ENCODE data around the gene SLC10A7. TPM values are rescaled to one million over a fixed set of nuclear protein-coding genes. Genes with fewer than 3 reads are reported as not detected.

The SLC10A7 gene
- total RNA-seq, 2 experiments from 2014 or later = 15.9 to 23.3 TPM

- Mint-ChIP-seq H3K9me3 (peaks cover 17% of the 10 kb centered on the region), H3K36me3 (ENCODE audit: low read depth) (peaks cover 19% of the 10 kb centered on the region), H3K4me3 (no peak overlapping the region), H3K27ac (no peak overlapping the region), H3K27me3 (no peaks in the 10 kb centered on the region), H3K4me1 (peaks cover 22% of the 10 kb centered on the region)
- ChIA-PET POLR2A (no interaction called here), CTCF (no interaction called here)
- DNase-seq = no peak
Measured at GRCh38 chr4:146450524-146450923, 71.2 kb downstream of the SLC10A7 start.

- ChIA-PET POLR2A (no interaction called here), CTCF (no interaction called here)
- H3K9me3 Mint-ChIP-seq = peaks cover 14% of the 10 kb centered on the region
- no peak for DNase-seq
- H3K4me1 Mint-ChIP-seq = peaks cover 21% of the 10 kb centered on the region
- no peak overlapping the region for H3K4me3 Mint-ChIP-seq
- no peaks in the 10 kb centered on the region for H3K27me3 Mint-ChIP-seq
- peaks cover 19% of the 10 kb centered on the region for H3K36me3 Mint-ChIP-seq (ENCODE audit: low read depth)
- no peak overlapping the region for H3K27ac Mint-ChIP-seq
Measured at GRCh38 chr4:146446555-146446954, 75.2 kb downstream of the SLC10A7 start.

GRCh38 chr4:146445198-146446150 is 76.3 kb downstream of the SLC10A7 start:
- H3K27me3 Mint-ChIP-seq = no peaks in the 10 kb centered on the region
- no peak overlapping the region for H3K4me3 Mint-ChIP-seq
- no peak overlapping the region for H3K27ac Mint-ChIP-seq
- H3K9me3 Mint-ChIP-seq = peaks cover 9% of the 10 kb centered on the region
- peaks cover 11% of the 10 kb centered on the region for H3K4me1 Mint-ChIP-seq
- ChIA-PET CTCF (interaction anchor here (1.0 kb wide), 1 partner anchor 10 kb away, joined by 3 read pairs; no protein-coding TSS in a partner anchor), POLR2A (no interaction called here)
- no peak for DNase-seq
- peaks cover 14% of the 10 kb centered on the region for H3K36me3 Mint-ChIP-seq (ENCODE audit: low read depth)

- ChIA-PET CTCF (interaction anchor here (0.6 to 1.1 kb wide), 2 partner anchors 12 to 24 kb away, joined by 3 read pairs; no protein-coding TSS in a partner anchor), POLR2A (no interaction called here)
- DNase-seq = no peak
Measured at GRCh38 chr4:146443525-146443924, 78.2 kb downstream of the SLC10A7 start.

GRCh38 chr4:146442801-146443200 is 78.9 kb downstream of the SLC10A7 start:
- Mint-ChIP-seq H3K36me3 (ENCODE audit: low read depth) (peaks cover 11% of the 10 kb centered on the region), H3K9me3 (peaks cover 5% of the 10 kb centered on the region), H3K4me3 (no peak overlapping the region), H3K27ac (no peak overlapping the region), H3K4me1 (no peaks in the 10 kb centered on the region), H3K27me3 (no peaks in the 10 kb centered on the region)
- ChIA-PET CTCF (interaction anchor here (0.6 to 1.1 kb wide), 2 partner anchors 12 to 23 kb away, joined by 3 read pairs; no protein-coding TSS in a partner anchor), POLR2A (no interaction called here)
- no peak for DNase-seq

More at GRCh38 chr4:146443525-146443924, 78.2 kb downstream of the SLC10A7 start:
- Mint-ChIP-seq H3K4me1 (no peaks in the 10 kb centered on the region), H3K27me3 (no peaks in the 10 kb centered on the region), H3K27ac (no peak overlapping the region), H3K9me3 (peaks cover 5% of the 10 kb centered on the region), H3K36me3 (ENCODE audit: low read depth) (peaks cover 11% of the 10 kb centered on the region), H3K4me3 (no peak overlapping the region)

- no peaks in the 10 kb centered on the region for H3K27me3 Mint-ChIP-seq
- H3K27ac Mint-ChIP-seq = no peak overlapping the region
- H3K9me3 Mint-ChIP-seq = no peaks in the 10 kb centered on the region
- no peak overlapping the region for H3K4me3 Mint-ChIP-seq
- DNase-seq = no peak
- POLR2A ChIA-PET = no interaction called here
- no peaks in the 10 kb centered on the region for H3K4me1 Mint-ChIP-seq
- H3K36me3 Mint-ChIP-seq (ENCODE audit: low read depth) = peaks cover 2% of the 10 kb centered on the region
- CTCF ChIA-PET = interaction anchor here (0.8 kb wide), 1 partner anchor 11 kb away, joined by 5 read pairs; no protein-coding TSS in a partner anchor
Measured at GRCh38 chr4:146439999-146440398, 81.7 kb downstream of the SLC10A7 start.

GRCh38 chr4:146439437-146439836 is 82.3 kb downstream of the SLC10A7 start:
- H3K4me1 Mint-ChIP-seq = no peaks in the 10 kb centered on the region
- no peaks in the 10 kb centered on the region for H3K36me3 Mint-ChIP-seq (ENCODE audit: low read depth)
- no peaks in the 10 kb centered on the region for H3K9me3 Mint-ChIP-seq
- POLR2A ChIA-PET = no interaction called here
- no peak overlapping the region for H3K27ac Mint-ChIP-seq
- no peak overlapping the region for H3K4me3 Mint-ChIP-seq
- no peak for DNase-seq
- H3K27me3 Mint-ChIP-seq = no peaks in the 10 kb centered on the region
- CTCF ChIA-PET = no interaction called here

GRCh38 chr4:146437778-146438177 is 84.0 kb downstream of the SLC10A7 start:
- Mint-ChIP-seq H3K9me3 (no peaks in the 10 kb centered on the region), H3K36me3 (ENCODE audit: low read depth) (no peaks in the 10 kb centered on the region), H3K4me3 (no peak overlapping the region), H3K27ac (no peak overlapping the region), H3K27me3 (no peaks in the 10 kb centered on the region), H3K4me1 (no peaks in the 10 kb centered on the region)
- no peak for DNase-seq
- ChIA-PET CTCF (no interaction called here), POLR2A (no interaction called here)

GRCh38 chr4:146436423-146437162 is 85.1 kb downstream of the SLC10A7 start:
- Mint-ChIP-seq H3K27me3 (no peaks in the 10 kb centered on the region), H3K4me3 (no peak overlapping the region), H3K4me1 (no peaks in the 10 kb centered on the region), H3K9me3 (no peaks in the 10 kb centered on the region), H3K36me3 (ENCODE audit: low read depth) (no peaks in the 10 kb centered on the region), H3K27ac (no peak overlapping the region)
- ChIA-PET POLR2A (no interaction called here), CTCF (no interaction called here)
- no peak for DNase-seq

GRCh38 chr4:146435962-146436361 is 85.8 kb downstream of the SLC10A7 start:
- ChIA-PET POLR2A (no interaction called here), CTCF (no interaction called here)
- no peak overlapping the region for H3K4me3 Mint-ChIP-seq
- no peaks in the 10 kb centered on the region for H3K4me1 Mint-ChIP-seq
- no peak for DNase-seq
- H3K27me3 Mint-ChIP-seq = no peaks in the 10 kb centered on the region
- no peak overlapping the region for H3K27ac Mint-ChIP-seq
- H3K9me3 Mint-ChIP-seq = no peaks in the 10 kb centered on the region
- H3K36me3 Mint-ChIP-seq (ENCODE audit: low read depth) = no peaks in the 10 kb centered on the region

GRCh38 chr4:146432065-146432464 is 89.7 kb downstream of the SLC10A7 start:
- H3K9me3 Mint-ChIP-seq = no peaks in the 10 kb centered on the region
- H3K4me3 Mint-ChIP-seq = no peak overlapping the region
- H3K4me1 Mint-ChIP-seq = no peaks in the 10 kb centered on the region
- H3K27me3 Mint-ChIP-seq = no peaks in the 10 kb centered on the region
- H3K27ac Mint-ChIP-seq = no peak overlapping the region
- POLR2A ChIA-PET = no interaction called here
- CTCF ChIA-PET = no interaction called here
- no peak for DNase-seq
- no peaks in the 10 kb centered on the region for H3K36me3 Mint-ChIP-seq (ENCODE audit: low read depth)

- no peaks in the 10 kb centered on the region for H3K9me3 Mint-ChIP-seq
- H3K27ac Mint-ChIP-seq = no peak overlapping the region
Measured at GRCh38 chr4:146428298-146428697, 93.4 kb downstream of the SLC10A7 start.

GRCh38 chr4:146417822-146418221 is 103.9 kb downstream of the SLC10A7 start:
- H3K4me1 Mint-ChIP-seq = no peaks in the 10 kb centered on the region
- CTCF ChIA-PET = no interaction called here
- no peak for DNase-seq
- H3K27me3 Mint-ChIP-seq = no peaks in the 10 kb centered on the region
- no peaks in the 10 kb centered on the region for H3K36me3 Mint-ChIP-seq (ENCODE audit: low read depth)
- H3K4me3 Mint-ChIP-seq = no peak overlapping the region
- no peaks in the 10 kb centered on the region for H3K9me3 Mint-ChIP-seq
- POLR2A ChIA-PET = no interaction called here
- no peak overlapping the region for H3K27ac Mint-ChIP-seq

More at GRCh38 chr4:146428298-146428697, 93.4 kb downstream of the SLC10A7 start:
- H3K36me3 Mint-ChIP-seq (ENCODE audit: low read depth) = no peaks in the 10 kb centered on the region
- no peaks in the 10 kb centered on the region for H3K27me3 Mint-ChIP-seq
- CTCF ChIA-PET = interaction anchor here (0.6 kb wide), 1 partner anchor 486 kb away, joined by 3 read pairs; no protein-coding TSS in a partner anchor
- DNase-seq = no peak
- POLR2A ChIA-PET = no interaction called here
- H3K4me3 Mint-ChIP-seq = no peak overlapping the region
- H3K4me1 Mint-ChIP-seq = no peaks in the 10 kb centered on the region
